ENCODE data around the gene TRIM65.

DNA sequence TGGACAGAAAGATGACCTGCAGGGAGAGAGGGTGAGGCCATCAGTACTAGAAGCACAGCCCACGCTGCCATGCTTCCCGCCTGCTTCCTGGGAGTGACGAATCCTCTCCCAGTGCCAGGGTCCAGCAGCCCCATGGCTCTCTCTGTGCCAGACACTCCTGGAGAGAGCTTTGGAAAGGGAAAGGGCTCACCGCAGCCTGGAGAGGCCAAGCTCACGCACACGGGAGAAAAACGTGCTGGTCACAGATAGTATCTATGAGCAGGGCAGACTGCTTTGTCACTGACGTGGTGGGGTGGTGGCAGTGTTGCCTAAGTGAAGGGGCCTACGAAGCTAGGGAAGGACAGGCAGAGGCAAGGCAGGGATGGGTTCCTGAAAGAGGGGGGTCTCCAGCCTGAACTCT lies 47.0 kb downstream of the TRIM65 start:
- TF ChIP-seq EZH2 (IDR thresholded peaks at IDR 0.05; ENCODE audit: low read depth, unreplicated experiment) (no peak), POLR2AphosphoS5 (IDR thresholded peaks at IDR 0.05; ENCODE audit: low read depth) (no peak), EZH2phosphoT487 (IDR thresholded peaks at IDR 0.05; ENCODE audit: unreplicated experiment) (no peak), CREB1 (CRISPR knock-in tag; IDR thresholded peaks at IDR 0.05; ENCODE audit: low read depth) (no peak), REST (IDR thresholded peaks at IDR 0.05; ENCODE audit: unreplicated experiment) (no peak), JUNB (IDR thresholded peaks at IDR 0.05; ENCODE audit: unreplicated experiment) (no peak), STAT1 (IDR thresholded peaks at IDR 0.05; ENCODE audit: unreplicated experiment) (no peak), ETS1 (IDR thresholded peaks at IDR 0.05) (no peak), ZNF331 (CRISPR knock-in tag; IDR thresholded peaks at IDR 0.05; ENCODE audit: low read depth) (no peak), NANOG (IDR thresholded peaks at IDR 0.05; ENCODE audit: borderline replicate concordance) (no peak), ZNF114 (CRISPR knock-in tag; IDR thresholded peaks at IDR 0.05) (no peak)
- TF ChIP-seq, protein P1, sequence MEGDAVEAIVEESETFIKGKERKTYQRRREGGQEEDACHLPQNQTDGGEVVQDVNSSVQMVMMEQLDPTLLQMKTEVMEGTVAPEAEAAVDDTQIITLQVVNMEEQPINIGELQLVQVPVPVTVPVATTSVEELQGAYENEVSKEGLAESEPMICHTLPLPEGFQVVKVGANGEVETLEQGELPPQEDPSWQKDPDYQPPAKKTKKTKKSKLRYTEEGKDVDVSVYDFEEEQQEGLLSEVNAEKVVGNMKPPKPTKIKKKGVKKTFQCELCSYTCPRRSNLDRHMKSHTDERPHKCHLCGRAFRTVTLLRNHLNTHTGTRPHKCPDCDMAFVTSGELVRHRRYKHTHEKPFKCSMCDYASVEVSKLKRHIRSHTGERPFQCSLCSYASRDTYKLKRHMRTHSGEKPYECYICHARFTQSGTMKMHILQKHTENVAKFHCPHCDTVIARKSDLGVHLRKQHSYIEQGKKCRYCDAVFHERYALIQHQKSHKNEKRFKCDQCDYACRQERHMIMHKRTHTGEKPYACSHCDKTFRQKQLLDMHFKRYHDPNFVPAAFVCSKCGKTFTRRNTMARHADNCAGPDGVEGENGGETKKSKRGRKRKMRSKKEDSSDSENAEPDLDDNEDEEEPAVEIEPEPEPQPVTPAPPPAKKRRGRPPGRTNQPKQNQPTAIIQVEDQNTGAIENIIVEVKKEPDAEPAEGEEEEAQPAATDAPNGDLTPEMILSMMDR (conservative IDR thresholded peaks at IDR 0.05; ENCODE audit: low read depth in 2 of 2) = no peak
